ENCODE measurements around the gene ZFPM1. TPM values are rescaled to one million over a fixed set of nuclear protein-coding genes. Genes with fewer than 3 reads are reported as not detected.

ZFPM1 gene
- total RNA-seq: 0.52 TPM

DNA sequence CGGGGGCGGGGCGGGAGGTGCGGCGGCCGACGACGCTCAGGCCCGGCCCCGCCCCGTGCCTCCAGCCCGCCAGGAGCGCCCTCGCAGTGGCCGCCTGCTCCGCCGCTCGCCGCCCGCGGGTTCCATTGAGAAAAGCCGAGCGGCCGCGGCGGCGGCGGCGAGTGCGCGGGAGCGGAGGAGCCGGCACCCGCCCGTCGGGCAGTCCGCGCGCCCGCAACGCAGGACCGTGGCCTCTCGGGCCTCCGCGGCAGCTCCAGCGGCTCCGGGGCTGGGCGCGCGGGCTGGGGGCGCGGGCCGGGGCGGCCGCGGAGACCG is at the start of gene ZFPM1:
TSS of gene ZFPM1 (plus strand) at position 64 of the 315 bp plus-strand sequence. CDS start 359 bp downstream, outside the sequence.
- peaks cover 24 to 45% (median 41%) of the 10 kb centered on the region in 3 donors for H3K27me3 ChIP-seq (ENCODE audit: control insufficient read depth in 3 of 3, insufficient read depth in 3 of 3, low read length in 3 of 3)
- H3K4me3 ChIP-seq (ENCODE audit: low read length in 3 of 3): peak within 1 kb of the TSS in 2 of 3 donors; percentile 64 to 65
- H3K9ac ChIP-seq (ENCODE audit: low read depth in 1 of 3, low read length in 3 of 3): peak within 1 kb of the TSS in 2 of 3 donors; percentile 38 to 50
- peak within 1 kb of the TSS; percentile 20 for H3K27ac ChIP-seq (ENCODE audit: low read depth, low read length)
- H3K36me3 ChIP-seq (ENCODE audit: control insufficient read depth in 3 of 3, insufficient read depth in 3 of 3, low read length in 3 of 3): no peaks in the 10 kb centered on the region
- H3K4me1 ChIP-seq (ENCODE audit: control insufficient read depth in 3 of 3, insufficient read depth in 3 of 3, low read length in 3 of 3): peaks cover 9 to 33% (median 27%) of the 10 kb centered on the region in 3 donors
- no peaks in the 10 kb centered on the region for H3K9me3 ChIP-seq (ENCODE audit: control insufficient read depth in 3 of 3, low read length in 3 of 3)

DNA sequence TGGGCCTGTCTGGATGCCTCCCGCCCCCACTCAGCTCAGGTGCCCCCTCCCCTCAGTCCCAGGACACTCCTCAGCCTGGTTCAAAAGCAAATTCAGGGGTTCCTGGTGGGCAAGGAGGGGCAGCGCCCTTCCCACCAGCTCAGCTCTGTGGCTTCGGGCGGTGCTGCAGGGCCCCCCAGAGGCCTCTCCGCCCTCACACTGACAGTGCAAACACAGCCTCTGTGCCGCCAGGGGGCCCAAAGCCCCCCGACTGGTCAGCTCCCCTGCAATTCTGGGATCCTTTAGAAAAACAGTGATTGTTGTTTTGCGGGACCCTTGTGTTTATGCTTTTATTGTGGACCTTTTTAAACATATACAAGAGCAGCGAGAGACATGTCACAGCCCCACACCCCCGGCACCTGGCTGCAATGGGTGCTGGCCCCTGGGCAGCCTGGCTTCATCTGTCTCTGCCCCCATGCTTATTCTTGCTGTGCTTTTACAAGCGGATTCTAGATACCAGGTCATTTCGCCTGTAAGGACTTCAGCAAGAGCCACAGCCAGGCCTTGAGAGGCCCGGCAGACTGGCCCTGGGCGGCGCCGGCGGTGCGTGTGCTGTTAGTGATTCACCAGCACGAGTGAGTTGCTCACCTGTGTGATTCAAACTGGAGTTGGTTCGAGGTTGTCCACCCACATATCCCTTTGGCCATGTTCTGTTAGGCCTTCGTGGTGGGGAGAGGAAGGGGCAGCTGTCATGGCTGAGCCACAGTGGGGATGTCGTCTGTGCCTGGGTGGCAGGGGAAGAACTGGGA is 49.1 kb upstream of the ZFPM1 start:
- Histone ChIP-seq H3K36me3 (ENCODE audit: control insufficient read depth in 3 of 3, insufficient read depth in 3 of 3, low read length in 3 of 3) (no peaks in the 10 kb centered on the region), H3K4me3 (ENCODE audit: low read length in 3 of 3) (no peak overlapping the region), H3K27ac (ENCODE audit: low read depth, low read length) (no peak overlapping the region), H3K27me3 (ENCODE audit: control insufficient read depth in 3 of 3, insufficient read depth in 3 of 3, low read length in 3 of 3) (peaks cover 0 to 2% (median 0%) of the 10 kb centered on the region in 3 donors), H3K4me1 (ENCODE audit: control insufficient read depth in 3 of 3, insufficient read depth in 3 of 3, low read length in 3 of 3) (peaks cover 9 to 17% (median 10%) of the 10 kb centered on the region in 3 donors), H3K9ac (ENCODE audit: low read depth in 1 of 3, low read length in 3 of 3) (no peak overlapping the region), H3K9me3 (ENCODE audit: control insufficient read depth in 3 of 3, low read length in 3 of 3) (no peaks in the 10 kb centered on the region)

DNA sequence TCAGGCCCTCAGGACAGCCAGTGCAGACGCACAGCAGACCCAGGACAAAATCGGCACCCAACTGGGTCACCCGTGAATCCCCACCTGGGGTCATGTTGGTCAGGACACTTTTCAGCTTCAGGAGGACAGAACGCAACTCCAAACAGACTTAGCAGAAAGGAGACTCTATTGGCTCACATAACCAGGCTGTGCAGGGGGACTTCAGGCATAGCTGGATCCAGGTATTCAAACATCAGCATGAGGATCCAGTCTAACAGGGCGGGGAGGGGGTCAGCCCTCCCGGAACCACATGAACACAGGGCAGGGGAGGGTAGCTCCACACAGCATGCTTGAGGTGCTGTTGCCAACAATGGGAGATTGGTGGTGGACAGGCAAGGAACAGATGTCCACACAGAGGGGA is 48.3 kb upstream of the ZFPM1 start:
- Histone ChIP-seq H3K27ac (ENCODE audit: low read depth, low read length) (no peak overlapping the region), H3K9ac (ENCODE audit: low read depth in 1 of 3, low read length in 3 of 3) (no peak overlapping the region), H3K4me1 (ENCODE audit: control insufficient read depth in 3 of 3, insufficient read depth in 3 of 3, low read length in 3 of 3) (peaks cover 9 to 17% (median 10%) of the 10 kb centered on the region in 3 donors), H3K36me3 (ENCODE audit: control insufficient read depth in 3 of 3, insufficient read depth in 3 of 3, low read length in 3 of 3) (no peaks in the 10 kb centered on the region), H3K4me3 (ENCODE audit: low read length in 3 of 3) (no peak overlapping the region), H3K9me3 (ENCODE audit: control insufficient read depth in 3 of 3, low read length in 3 of 3) (no peaks in the 10 kb centered on the region), H3K27me3 (ENCODE audit: control insufficient read depth in 3 of 3, insufficient read depth in 3 of 3, low read length in 3 of 3) (peaks cover 0 to 2% (median 0%) of the 10 kb centered on the region in 3 donors)

DNA sequence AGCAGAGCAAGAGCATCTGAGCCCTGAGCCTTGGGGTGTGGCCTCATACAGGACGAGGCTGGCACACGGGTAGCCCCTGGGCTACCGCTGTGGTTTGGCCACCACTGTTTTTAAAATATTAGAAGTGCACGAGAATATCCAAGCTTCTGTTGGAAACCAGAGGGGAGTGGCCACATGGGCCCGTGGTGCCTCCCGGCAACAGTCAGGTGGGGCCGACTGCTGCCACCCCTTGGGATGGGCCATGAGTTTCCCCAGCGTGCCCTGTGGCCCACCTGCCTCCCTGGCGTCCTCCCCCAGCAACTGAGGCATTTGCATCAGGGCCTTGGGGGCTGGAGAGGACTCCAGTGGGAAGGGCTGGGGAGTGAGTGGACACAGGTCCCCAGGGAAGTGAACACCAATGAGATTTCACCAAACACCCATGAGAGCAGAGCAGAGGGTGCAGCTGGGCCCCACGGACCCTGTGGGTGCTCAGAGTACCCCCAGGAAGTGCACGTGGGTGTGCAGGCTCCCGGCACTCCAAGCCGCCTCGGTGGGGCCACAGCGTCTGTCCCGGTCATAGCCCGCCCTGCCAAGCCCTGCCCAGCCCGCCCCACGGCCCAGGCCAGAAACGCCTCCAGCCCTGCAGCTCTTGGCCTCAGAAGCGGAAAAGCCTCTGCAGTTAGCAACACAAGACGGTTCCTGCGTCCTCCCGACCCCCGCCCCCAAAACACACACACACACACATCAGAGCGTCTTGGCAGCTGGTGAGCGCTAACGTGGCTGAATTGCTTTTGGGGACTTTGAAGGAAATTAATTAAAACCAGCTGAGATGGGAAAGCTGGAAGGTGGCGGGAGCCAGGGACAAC is 47.6 kb upstream of the ZFPM1 start:
- Histone ChIP-seq H3K9ac (ENCODE audit: low read depth in 1 of 3, low read length in 3 of 3) (peak overlapping the region; percentile 20 to 70 (median 23)), H3K4me1 (ENCODE audit: control insufficient read depth in 3 of 3, insufficient read depth in 3 of 3, low read length in 3 of 3) (peaks cover 9 to 17% (median 10%) of the 10 kb centered on the region in 3 donors), H3K36me3 (ENCODE audit: control insufficient read depth in 3 of 3, insufficient read depth in 3 of 3, low read length in 3 of 3) (no peaks in the 10 kb centered on the region), H3K4me3 (ENCODE audit: low read length in 3 of 3) (peak overlapping the region in 2 of 3 donors; percentile 22 to 27), H3K27ac (ENCODE audit: low read depth, low read length) (no peak overlapping the region), H3K27me3 (ENCODE audit: control insufficient read depth in 3 of 3, insufficient read depth in 3 of 3, low read length in 3 of 3) (peaks cover 0 to 2% (median 0%) of the 10 kb centered on the region in 3 donors), H3K9me3 (ENCODE audit: control insufficient read depth in 3 of 3, low read length in 3 of 3) (no peaks in the 10 kb centered on the region)

DNA sequence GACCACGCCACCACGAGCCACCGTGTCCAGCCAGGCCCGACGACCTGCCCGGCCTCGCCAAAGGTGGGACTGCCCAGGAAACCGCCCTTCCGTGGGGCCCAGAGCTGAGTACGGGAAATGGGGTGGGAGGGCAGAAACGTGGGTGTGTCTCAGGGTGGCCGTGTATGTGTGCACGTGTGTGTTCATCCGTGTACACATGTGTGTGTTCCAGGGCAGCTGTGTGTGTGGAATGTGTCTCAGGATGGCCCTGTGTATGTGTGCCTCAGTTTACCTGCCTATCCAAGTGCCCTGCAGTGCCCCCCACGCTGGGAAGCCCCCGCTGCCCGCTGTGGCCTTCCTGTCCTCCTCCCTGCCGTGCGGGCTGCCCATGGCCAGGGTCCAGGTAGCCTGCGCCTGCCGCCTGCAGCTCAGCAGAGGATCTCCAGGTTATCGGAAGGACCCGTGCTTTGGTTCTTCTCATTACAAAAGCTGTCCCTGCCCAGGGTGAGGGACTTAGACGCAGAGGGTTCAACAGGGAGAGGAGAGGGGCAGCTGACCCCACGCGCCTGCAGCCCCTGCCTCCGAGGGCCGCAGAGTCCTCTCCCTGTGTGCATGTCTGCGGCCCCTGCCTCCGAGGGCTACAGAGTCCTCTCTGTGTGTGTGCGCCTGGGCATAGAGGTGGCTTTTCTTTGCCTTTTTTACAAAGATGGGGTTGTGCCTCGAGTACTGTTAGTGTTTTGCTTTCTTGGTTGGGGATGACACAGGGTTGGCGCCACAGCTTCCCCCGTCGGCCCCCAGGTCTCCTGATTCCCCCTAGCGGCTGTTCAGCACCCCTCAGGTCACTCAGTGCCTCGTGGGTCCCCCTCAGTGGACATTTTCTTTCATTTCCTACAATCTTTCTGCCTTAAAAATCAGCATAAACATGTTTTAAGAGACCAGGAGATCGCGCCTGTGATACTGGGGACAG is 46.7 kb upstream of the ZFPM1 start:
- H3K27me3 ChIP-seq (ENCODE audit: control insufficient read depth in 3 of 3, insufficient read depth in 3 of 3, low read length in 3 of 3): peaks cover 0 to 2% (median 0%) of the 10 kb centered on the region in 3 donors
- no peaks in the 10 kb centered on the region for H3K9me3 ChIP-seq (ENCODE audit: control insufficient read depth in 3 of 3, low read length in 3 of 3)
- peak overlapping the region; percentile 20 to 70 (median 23) for H3K9ac ChIP-seq (ENCODE audit: low read depth in 1 of 3, low read length in 3 of 3)
- no peak overlapping the region for H3K27ac ChIP-seq (ENCODE audit: low read depth, low read length)
- H3K4me1 ChIP-seq (ENCODE audit: control insufficient read depth in 3 of 3, insufficient read depth in 3 of 3, low read length in 3 of 3): peaks cover 9 to 17% (median 10%) of the 10 kb centered on the region in 3 donors
- H3K4me3 ChIP-seq (ENCODE audit: low read length in 3 of 3): peak overlapping the region in 1 of 3 donors; percentile 51
- no peaks in the 10 kb centered on the region for H3K36me3 ChIP-seq (ENCODE audit: control insufficient read depth in 3 of 3, insufficient read depth in 3 of 3, low read length in 3 of 3)

DNA sequence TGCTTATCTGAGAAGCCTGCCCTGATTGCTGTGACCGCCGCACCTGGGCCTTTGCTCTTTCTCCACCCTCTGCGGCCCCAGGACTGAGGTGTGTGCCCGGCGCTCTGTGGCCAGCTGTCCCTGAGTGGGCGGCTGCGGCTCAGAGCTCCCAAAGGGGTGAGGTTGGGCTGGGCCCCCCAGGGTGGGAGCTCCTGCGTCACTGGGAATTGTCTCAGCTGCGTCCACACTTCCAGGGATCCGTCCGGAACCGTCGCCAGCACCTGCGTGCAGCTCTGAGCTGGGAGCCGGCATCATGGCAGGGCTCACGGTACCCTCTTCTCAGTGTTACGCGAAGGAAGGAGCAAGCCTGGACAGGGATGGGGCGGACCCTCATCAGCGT is 46.0 kb upstream of the ZFPM1 start:
- Histone ChIP-seq H3K9me3 (ENCODE audit: control insufficient read depth in 3 of 3, low read length in 3 of 3) (no peaks in the 10 kb centered on the region), H3K36me3 (ENCODE audit: control insufficient read depth in 3 of 3, insufficient read depth in 3 of 3, low read length in 3 of 3) (no peaks in the 10 kb centered on the region)

DNA sequence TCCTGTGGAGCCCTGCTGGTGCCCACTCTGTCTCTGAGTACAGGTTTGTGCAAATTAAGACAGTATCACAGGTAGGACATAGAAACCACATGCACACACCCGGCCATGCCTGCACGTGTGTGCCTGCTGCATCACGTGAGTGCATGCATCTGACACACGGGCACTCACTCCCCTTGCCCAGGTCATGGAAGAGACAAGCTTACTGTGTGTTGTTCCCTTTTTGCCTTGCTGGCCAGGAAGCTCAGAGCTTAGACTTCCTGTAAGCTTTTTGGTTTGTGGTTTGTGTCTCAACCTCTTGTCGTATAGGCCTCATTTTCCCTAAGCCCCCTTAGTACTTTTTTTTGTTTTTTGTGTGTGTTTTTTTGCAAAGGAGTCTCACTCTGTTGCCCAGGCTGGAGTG is 45.3 kb upstream of the ZFPM1 start:
- Histone ChIP-seq H3K9me3 (ENCODE audit: control insufficient read depth in 3 of 3, low read length in 3 of 3) (no peaks in the 10 kb centered on the region), H3K27me3 (ENCODE audit: control insufficient read depth in 3 of 3, insufficient read depth in 3 of 3, low read length in 3 of 3) (peaks cover 0 to 2% (median 0%) of the 10 kb centered on the region in 3 donors), H3K9ac (ENCODE audit: low read depth in 1 of 3, low read length in 3 of 3) (no peak overlapping the region), H3K27ac (ENCODE audit: low read depth, low read length) (no peak overlapping the region), H3K36me3 (ENCODE audit: control insufficient read depth in 3 of 3, insufficient read depth in 3 of 3, low read length in 3 of 3) (no peaks in the 10 kb centered on the region), H3K4me1 (ENCODE audit: control insufficient read depth in 3 of 3, insufficient read depth in 3 of 3, low read length in 3 of 3) (peaks cover 9 to 17% (median 10%) of the 10 kb centered on the region in 3 donors), H3K4me3 (ENCODE audit: low read length in 3 of 3) (no peak overlapping the region)

More for the DNA sequence above, 46.0 kb upstream of the ZFPM1 start:
- no peak overlapping the region for H3K9ac ChIP-seq (ENCODE audit: low read depth in 1 of 3, low read length in 3 of 3)
- peaks cover 9 to 17% (median 10%) of the 10 kb centered on the region in 3 donors for H3K4me1 ChIP-seq (ENCODE audit: control insufficient read depth in 3 of 3, insufficient read depth in 3 of 3, low read length in 3 of 3)
- no peak overlapping the region for H3K4me3 ChIP-seq (ENCODE audit: low read length in 3 of 3)
- no peak overlapping the region for H3K27ac ChIP-seq (ENCODE audit: low read depth, low read length)
- H3K27me3 ChIP-seq (ENCODE audit: control insufficient read depth in 3 of 3, insufficient read depth in 3 of 3, low read length in 3 of 3): peaks cover 0 to 2% (median 0%) of the 10 kb centered on the region in 3 donors

DNA sequence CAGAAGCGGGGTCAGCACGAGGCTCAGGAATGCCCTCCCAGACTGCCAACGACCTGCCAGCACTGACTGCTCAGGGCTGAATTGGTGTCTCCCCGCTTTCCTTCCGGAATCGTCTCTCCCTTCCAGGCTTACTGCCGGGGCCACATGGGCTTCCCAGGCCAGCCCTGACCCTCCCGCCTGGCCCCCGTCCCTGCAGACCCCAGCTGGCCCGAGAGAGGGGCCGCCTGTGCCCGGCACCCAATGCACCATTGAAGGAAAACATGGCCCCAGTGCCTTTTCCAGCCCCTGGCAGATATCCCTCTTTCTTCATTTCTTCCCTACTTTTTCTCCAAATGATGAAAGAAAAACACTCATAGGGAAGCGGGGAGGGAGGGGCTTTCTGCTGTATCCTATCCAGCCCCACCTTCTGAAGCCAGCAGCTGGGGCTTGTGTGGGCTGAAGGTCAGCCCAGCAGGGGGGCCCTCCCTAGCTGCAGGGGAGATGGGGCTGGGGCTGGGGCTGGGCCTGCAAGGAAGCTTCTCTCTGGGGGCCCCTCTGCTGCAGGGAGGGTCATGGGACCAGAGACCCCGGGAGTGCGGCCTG is 44.4 kb upstream of the ZFPM1 start:
- no peak overlapping the region for H3K9ac ChIP-seq (ENCODE audit: low read depth in 1 of 3, low read length in 3 of 3)
- no peaks in the 10 kb centered on the region for H3K36me3 ChIP-seq (ENCODE audit: control insufficient read depth in 3 of 3, insufficient read depth in 3 of 3, low read length in 3 of 3)
- peaks cover 9 to 17% (median 10%) of the 10 kb centered on the region in 3 donors for H3K4me1 ChIP-seq (ENCODE audit: control insufficient read depth in 3 of 3, insufficient read depth in 3 of 3, low read length in 3 of 3)
- no peaks in the 10 kb centered on the region for H3K9me3 ChIP-seq (ENCODE audit: control insufficient read depth in 3 of 3, low read length in 3 of 3)
- H3K27me3 ChIP-seq (ENCODE audit: control insufficient read depth in 3 of 3, insufficient read depth in 3 of 3, low read length in 3 of 3): peaks cover 0 to 2% (median 0%) of the 10 kb centered on the region in 3 donors
- H3K4me3 ChIP-seq (ENCODE audit: low read length in 3 of 3): no peak overlapping the region
- H3K27ac ChIP-seq (ENCODE audit: low read depth, low read length): no peak overlapping the region
